ENCODE data around the gene ELAPOR1. TPM values are rescaled to one million over a fixed set of nuclear protein-coding genes. Genes with fewer than 3 reads are reported as not detected.

ELAPOR1 gene
- total and polyA plus RNA-seq, 9 of the 15 experiments (the other 6 are each of a cell fraction or from before 2014, with no cell fraction given), result 0.07 to 1.2 (median 0.18) TPM

GRCh38 chr1:109160071-109160840 is 46.3 kb downstream of the ELAPOR1 start (continued):
- TF ChIP-seq FOXM1 (IDR thresholded peaks at IDR 0.05; ENCODE audit: low read depth), result no peak
- TF ChIP-seq FOXM1 (CRISPR knock-in tag; IDR thresholded peaks at IDR 0.05; ENCODE audit: low read depth), result no peak
- no peak for TF ChIP-seq E2F1 (CRISPR knock-in tag; IDR thresholded peaks at IDR 0.05)
- no peak for TF ChIP-seq ZBTB33 (CRISPR knock-in tag; IDR thresholded peaks at IDR 0.05)
- TF ChIP-seq ZC3H4 (CRISPR knock-in tag; IDR thresholded peaks at IDR 0.05; ENCODE audit: borderline replicate concordance), result no peak
- TF ChIP-seq KLF13 (tag; IDR thresholded peaks at IDR 0.05; ENCODE audit: borderline replicate concordance, low read depth), result no peak
- no peak for TF ChIP-seq ETS1 (conservative IDR thresholded peaks at IDR 0.05; ENCODE audit: control insufficient read depth, low read depth, low read length)
- no peak for TF ChIP-seq CHAMP1 (IDR thresholded peaks at IDR 0.05)
- TF ChIP-seq SAP30 (IDR thresholded peaks at IDR 0.05; ENCODE audit: borderline replicate concordance, insufficient read depth, low read depth, low read length, poor library complexity, severe bottlenecking), result no peak
- no peak for TF ChIP-seq POLR2A (conservative IDR thresholded peaks at IDR 0.05)
- no peak for TF ChIP-seq TRIM28 (IDR thresholded peaks at IDR 0.05)

All from K562 (cell line).